K562 (cell line): Measurements from ENCODE around the gene SPINT1. TPM values are rescaled to one million over a fixed set of nuclear protein-coding genes. Genes with fewer than 3 reads are reported as not detected.
A peak's percentile ranks its signal among the peaks of the same experiment; 100 is the strongest.

Source experiments
- ATAC-seq: fragments of 200-7000 bp; cut with Tn5 transposase; 3 replicates; pipeline ENCODE4 v1.9.1; 2020; ENCODE audit warnings: moderate library complexity
- BruUV-seq: library from RNA; stranded (reverse); fragments of 400-500 nt; replicated peaks from 2 replicates; lab custom pipeline; 2021; lab: Mats Ljungman, UMichigan
- CTCF ChIA-PET: fragments of 300-600 bp; formaldehyde crosslinking; extraction: SDS; loops from one replicate; lab custom pipeline; 2021; ENCODE audit warnings: low intra/inter-chr PET ratio; lab: Yijun Ruan, JAX
- POLR2A ChIA-PET: fragments of 300-600, 350-650 bp; sonication (Branson Sonifier 250); formaldehyde crosslinking; extraction: SDS; loops from one replicate; lab custom pipeline; 2021; ENCODE audit warnings: antibody characterized with exemption, inconsistent platforms; lab: Yijun Ruan, JAX
- DNase-seq, 4 experiments: peaks; one replicate each; pipeline versions ENCODE4 v3.0.0 to v3.0.0-alpha.2; 2011 to 2018; ENCODE audit warnings: low spot score in 3 of 4, mixed read lengths in 3 of 4; ENCODE audit errors: extremely low read depth in 1 of 4
- FAIRE-seq: peaks from 2 replicates; lab custom pipeline; 2011; peaks lifted over from hg19 to GRCh38; lab: Jason Lieb, UNC
- H2AFZ ChIP-seq: 2 replicates; pipeline ENCODE4 v1.6.0; 2011; ENCODE audit warnings: low read depth, low read length, control low read depth, inconsistent platforms
- H3K27ac ChIP-seq: fragments of 200-600 bp; 3 replicates; pipeline ENCODE4 v1.8.0; 2011; ENCODE audit warnings: low read depth, mild to moderate bottlenecking, control low read depth, inconsistent platforms, low read length, moderate library complexity, mixed read lengths; ENCODE audit errors: extremely low read depth
- H3K27me3 ChIP-seq, 2 experiments: fragments of 300-600 bp in 1 of 2; 2 replicates in 1 of 2; 3 replicates in 1 of 2; pipeline versions ENCODE4 v1.6.0 to v1.8.0; 2011; ENCODE audit warnings: inconsistent platforms in 2 of 2, low read length in 2 of 2, mild to moderate bottlenecking in 1 of 2, mixed read lengths in 1 of 2, moderate library complexity in 1 of 2; ENCODE audit not compliant: control insufficient read depth in 2 of 2, insufficient read depth in 2 of 2
- H3K36me3 ChIP-seq: fragments of 300-600 bp; 3 replicates; pipeline ENCODE4 v1.8.0; 2011; ENCODE audit warnings: mild to moderate bottlenecking, low read length, inconsistent platforms; ENCODE audit not compliant: control insufficient read depth, insufficient read depth
- H3K4me1 ChIP-seq, 2 experiments: fragments of 200-600 bp in 1 of 2; replicated peaks in 1 of 2; 2 replicates in 1 of 2; 3 replicates in 1 of 2; pipeline versions ENCODE4 v1.5.1 to v1.8.0; 2011; ENCODE audit warnings: inconsistent platforms in 2 of 2, low read length in 2 of 2, mild to moderate bottlenecking in 1 of 2, mixed read lengths in 1 of 2, moderate library complexity in 1 of 2; ENCODE audit not compliant: control insufficient read depth in 2 of 2, insufficient read depth in 2 of 2
- H3K4me2 ChIP-seq: 2 replicates; pipeline ENCODE4 v1.6.1; 2011; ENCODE audit warnings: low read length, control low read depth, inconsistent platforms, mixed read lengths; ENCODE audit not compliant: insufficient read depth
- H3K4me3 ChIP-seq: fragments of 200-600 bp; sonication (generic), shearing (Covaris generic); 2 replicates; pipeline ENCODE4 v1.5.1; 2016; ENCODE audit warnings: control low read depth, inconsistent platforms
- H3K79me2 ChIP-seq: fragments of 200-600 bp; 3 replicates; pipeline ENCODE4 v1.8.0; 2011; ENCODE audit warnings: low read length, inconsistent platforms; ENCODE audit not compliant: control insufficient read depth, insufficient read depth
- H3K9ac ChIP-seq, 2 experiments: 2 replicates each; pipeline versions ENCODE4 v1.6.0 to v1.6.1; 2011; ENCODE audit warnings: low read depth in 2 of 2, low read length in 2 of 2, control low read depth in 1 of 2, inconsistent platforms in 1 of 2, mild to moderate bottlenecking in 1 of 2, mixed read lengths in 1 of 2; ENCODE audit not compliant: insufficient read depth in 1 of 2
- H3K9me1 ChIP-seq: one replicate; pipeline ENCODE4 v1.6.0; 2011; ENCODE audit warnings: inconsistent platforms, mild to moderate bottlenecking, low read length, moderate library complexity; ENCODE audit not compliant: control insufficient read depth, insufficient read depth
- H3K9me3 ChIP-seq: replicated peaks from 2 replicates; pipeline ENCODE4 v1.5.1; 2011; ENCODE audit warnings: low read depth, low read length, inconsistent platforms; ENCODE audit not compliant: control insufficient read depth, insufficient read depth
- H4K20me1 ChIP-seq: replicated peaks from 2 replicates; pipeline ENCODE4 v1.6.1; 2011; ENCODE audit warnings: low read length, inconsistent platforms, mixed read lengths; ENCODE audit not compliant: control insufficient read depth, insufficient read depth
- ARHGAP35 ChIP-seq: fragments of 450-650 bp; IDR thresholded peaks from 2 replicates; pipeline ENCODE4 v1.6.1; 2018; ENCODE audit not compliant: partially characterized antibody
- ATF4 ChIP-seq: fragments of 450-650 bp; formaldehyde crosslinking; IDR thresholded peaks from 2 replicates; pipeline ENCODE4 v1.4.0; 2022; ENCODE audit warnings: mild to moderate bottlenecking, moderate library complexity
- CAMTA2 ChIP-seq: fragments of 250-450 bp; sonication (Bioruptor Pico); conservative IDR thresholded peaks from 2 replicates; pipeline ENCODE4 v1.5.1; 2022
- DACH1 ChIP-seq: fragments of 450-650 bp; IDR thresholded peaks from 2 replicates; pipeline ENCODE4 v1.6.1; 2018; ENCODE audit not compliant: partially characterized antibody
- ELF2 ChIP-seq: fragments of 250-450 bp; sonication (Bioruptor Pico); IDR thresholded peaks from 2 replicates; pipeline ENCODE4 v1.5.0; 2021; ENCODE audit warnings: mild to moderate bottlenecking
- ERF ChIP-seq: fragments of 450-650 bp; formaldehyde crosslinking; IDR thresholded peaks from 2 replicates; pipeline ENCODE4 v1.4.0; 2020; ENCODE audit warnings: mild to moderate bottlenecking, mixed read lengths
- HNRNPK ChIP-seq: fragments of 200-400 bp; formaldehyde crosslinking; IDR thresholded peaks from one replicate; pipeline ENCODE4 v1.6.1; 2018; ENCODE audit warnings: mild to moderate bottlenecking, low read depth, low read length; ENCODE audit not compliant: poor library complexity, severe bottlenecking
- TEAD4 ChIP-seq, 2 experiments: sonication (generic) in 1 of 2; formaldehyde crosslinking in 1 of 2; IDR thresholded peaks; 2 replicates each; pipeline versions ENCODE4 v1.6.1 to v1.8.0; 2012 to 2022; ENCODE audit warnings: borderline replicate concordance in 1 of 2, inconsistent platforms in 1 of 2, low read length in 1 of 2, mild to moderate bottlenecking in 1 of 2, missing genetic modification reagents in 1 of 2
- USF2 ChIP-seq: sonication (generic); formaldehyde crosslinking; IDR thresholded peaks from 2 replicates; pipeline ENCODE4 v1.5.0; 2020; ENCODE audit warnings: missing genetic modification reagents
- ZEB2 ChIP-seq: fragments of 450-650 bp; IDR thresholded peaks from 2 replicates; pipeline ENCODE4 v1.6.1; 2016
- ZNF140 ChIP-seq: fragments of 250-450 bp; sonication (Bioruptor Pico); IDR thresholded peaks from 2 replicates; pipeline ENCODE4 v1.8.0; 2021; ENCODE audit warnings: moderate library complexity, mild to moderate bottlenecking, inconsistent platforms
- ZNF280A ChIP-seq: fragments of 450-650 bp; IDR thresholded peaks from 2 replicates; pipeline ENCODE4 v1.6.1; 2018; ENCODE audit warnings: mild to moderate bottlenecking, low read depth; ENCODE audit not compliant: partially characterized antibody
- ZNF586 ChIP-seq: fragments of 450-650 bp; formaldehyde crosslinking; conservative IDR thresholded peaks from 2 replicates; pipeline ENCODE4 v1.4.0; 2020; ENCODE audit warnings: mild to moderate bottlenecking, moderate library complexity
- in situ Hi-C: fragments of 300-500 bp; cut with MboI; formaldehyde crosslinking; loops from 4 replicates; pipeline ENCODE4 v1.15.0; 2018; ENCODE audit warnings: inconsistent platforms, mixed read lengths
- intact Hi-C: fragments of 100-400 bp; cut with micrococcal nuclease; formaldehyde crosslinking; loops from 2 replicates; pipeline ENCODE4 v1.14.2; 2022
- polyA plus RNA-seq, 8 experiments: library from polyadenylated mRNA; depleted of rRNA in 4 of 8; stranded (reverse) in 5 of 8; unstranded in 3 of 8; fragments of >200 nt; fragmentation: Nextera tagmentation in 2 of 8; fragmentation: Illumina TruSeq in 1 of 8; extraction: Ambion mirVana in 2 of 8; extraction: Trizol in 1 of 8; gene quantifications; 2 replicates each; pipeline versions ENCODE4 v1.2.1 to v1.2.3, GENCODE V29; 2011 to 2014; ENCODE audit warnings: inconsistent platforms in 1 of 8, missing spikeins in 1 of 8
- total RNA-seq, 7 experiments: library from RNA; depleted of rRNA in 6 of 7; stranded (reverse); fragments of >200 nt in 6 of 7; fragmentation: Illumina TruSeq in 2 of 7; extraction: Trizol in 2 of 7; gene quantifications; 2 replicates each; pipeline versions ENCODE4 v1.2.1 to v1.2.3, GENCODE V29; 2011 to 2021; ENCODE audit warnings: low replicate concordance in 1 of 7
- TF ChIP-seq, protein P1 (sequence below): fragments of 250-450 bp; sonication (Bioruptor Pico); IDR thresholded peaks from 2 replicates; pipeline ENCODE4 v1.5.0; 2021

SPINT1 gene
- total and polyA plus RNA-seq, 9 of the 15 experiments (the other 6 are each of a cell fraction or from before 2014, with no cell fraction given) = 0.78 to 4.5 (median 1.5) TPM

GRCh38 chr15:40845511-40846284 lies 1.9 kb downstream of the SPINT1 start (continued):
- TF ChIP-seq ZEB2 (peak; percentile 63; the same call in 1 of the 2 replicates), HNRNPK (no peak), ELF2 (CRISPR knock-in tag) (no peak), ATF4 (CRISPR knock-in tag) (no peak), ERF (no peak)

- Histone ChIP-seq H4K20me1 (no peaks in the 10 kb centered on the region), H3K9me3 (no peaks in the 10 kb centered on the region), H3K36me3 (no peaks in the 10 kb centered on the region), H3K27ac (peak overlapping the region; percentile 68; the same call in 2 of the 3 replicates), H3K79me2 (no peaks in the 10 kb centered on the region), H3K4me1 (peaks cover 29 to 41% of the 10 kb centered on the region in 2 experiments), H3K27me3 (no peaks in the 10 kb centered on the region), H3K4me3 (no peak overlapping the region), H3K9ac (peak overlapping the region in 1 of 2 experiments; percentile 5; a peak in 1 of 4 replicates), H3K4me2 (peak overlapping the region; percentile 62), H2AFZ (peak overlapping the region; percentile 83), H3K9me1 (no peaks in the 10 kb centered on the region)
- CTCF ChIA-PET = no interaction called here
- intact Hi-C loops = no loop called here
- POLR2A ChIA-PET = interaction anchor here (0.5 to 1.7 kb wide), 8 partner anchors 8 to 397 kb away, joined by 3 to 12 read pairs (median 3); no protein-coding TSS in a partner anchor
- FAIRE-seq = no peak
- ATAC-seq = peak; percentile 2; the same call in 1 of the 3 replicates
- BruUV-seq = no TSS peak
- peak in 1 of 4 experiments; percentile 27 for DNase-seq
- in situ Hi-C loops = no loop called here
- TF ChIP-seq ZNF140 = no peak
- no peak for TF ChIP-seq ZNF586 (CRISPR knock-in tag)
- TF ChIP-seq, protein P1, sequence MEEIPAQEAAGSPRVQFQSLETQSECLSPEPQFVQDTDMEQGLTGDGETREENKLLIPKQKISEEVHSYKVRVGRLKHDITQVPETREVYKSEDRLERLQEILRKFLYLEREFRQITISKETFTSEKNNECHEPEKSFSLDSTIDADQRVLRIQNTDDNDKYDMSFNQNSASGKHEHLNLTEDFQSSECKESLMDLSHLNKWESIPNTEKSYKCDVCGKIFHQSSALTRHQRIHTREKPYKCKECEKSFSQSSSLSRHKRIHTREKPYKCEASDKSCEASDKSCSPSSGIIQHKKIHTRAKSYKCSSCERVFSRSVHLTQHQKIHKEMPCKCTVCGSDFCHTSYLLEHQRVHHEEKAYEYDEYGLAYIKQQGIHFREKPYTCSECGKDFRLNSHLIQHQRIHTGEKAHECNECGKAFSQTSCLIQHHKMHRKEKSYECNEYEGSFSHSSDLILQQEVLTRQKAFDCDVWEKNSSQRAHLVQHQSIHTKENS (CRISPR knock-in tag) = no peak
- TF ChIP-seq USF2 (CRISPR knock-in tag) = no peak
- no peak for TF ChIP-seq TEAD4 (IDR thresholded peaks at IDR 0.05; ENCODE audit: low read length)
- no peak for TF ChIP-seq TEAD4 (CRISPR knock-in tag; IDR thresholded peaks at IDR 0.05; ENCODE audit: borderline replicate concordance)
- TF ChIP-seq ZNF280A = no peak
- TF ChIP-seq DACH1 = no peak
- no peak for TF ChIP-seq ARHGAP35
- TF ChIP-seq CAMTA2 (CRISPR knock-in tag) = no peak
These were observed 3.0 kb downstream of the SPINT1 start for GRCh38 chr15:40846841-40847222.
